K562 (cell line): ENCODE results near the gene ANKLE2. TPM values are rescaled to one million over a fixed set of nuclear protein-coding genes. Genes with fewer than 3 reads are reported as not detected.

Experiments used
- ATAC-seq: fragments of 200-7000 bp; cut with Tn5 transposase; 3 replicates; pipeline ENCODE4 v1.9.1; 2020; ENCODE audit warnings: moderate library complexity
- BruUV-seq: library from RNA; stranded (reverse); fragments of 400-500 nt; replicated peaks from 2 replicates; lab custom pipeline; 2021; lab: Mats Ljungman, UMichigan
- CTCF ChIA-PET: fragments of 300-600 bp; formaldehyde crosslinking; extraction: SDS; loops from one replicate; lab custom pipeline; 2021; ENCODE audit warnings: low intra/inter-chr PET ratio; lab: Yijun Ruan, JAX
- POLR2A ChIA-PET: fragments of 300-600, 350-650 bp; sonication (Branson Sonifier 250); formaldehyde crosslinking; extraction: SDS; loops from one replicate; lab custom pipeline; 2021; ENCODE audit warnings: antibody characterized with exemption, inconsistent platforms; lab: Yijun Ruan, JAX
- DNase-seq, 4 experiments: peaks; one replicate each; pipeline versions ENCODE4 v3.0.0 to v3.0.0-alpha.2; 2011 to 2018; ENCODE audit warnings: low spot score in 3 of 4, mixed read lengths in 3 of 4; ENCODE audit errors: extremely low read depth in 1 of 4
- FAIRE-seq: peaks from 2 replicates; lab custom pipeline; 2011; peaks lifted over from hg19 to GRCh38; lab: Jason Lieb, UNC
- H2AFZ ChIP-seq: 2 replicates; pipeline ENCODE4 v1.6.0; 2011; ENCODE audit warnings: low read depth, low read length, control low read depth, inconsistent platforms
- H3K27ac ChIP-seq: fragments of 200-600 bp; 3 replicates; pipeline ENCODE4 v1.8.0; 2011; ENCODE audit warnings: low read depth, mild to moderate bottlenecking, control low read depth, inconsistent platforms, low read length, moderate library complexity, mixed read lengths; ENCODE audit errors: extremely low read depth
- H3K27me3 ChIP-seq, 2 experiments: fragments of 300-600 bp in 1 of 2; 2 replicates in 1 of 2; 3 replicates in 1 of 2; pipeline versions ENCODE4 v1.6.0 to v1.8.0; 2011; ENCODE audit warnings: inconsistent platforms in 2 of 2, low read length in 2 of 2, mild to moderate bottlenecking in 1 of 2, mixed read lengths in 1 of 2, moderate library complexity in 1 of 2; ENCODE audit not compliant: control insufficient read depth in 2 of 2, insufficient read depth in 2 of 2
- H3K36me3 ChIP-seq: fragments of 300-600 bp; 3 replicates; pipeline ENCODE4 v1.8.0; 2011; ENCODE audit warnings: mild to moderate bottlenecking, low read length, inconsistent platforms; ENCODE audit not compliant: control insufficient read depth, insufficient read depth
- H3K4me1 ChIP-seq, 2 experiments: fragments of 200-600 bp in 1 of 2; replicated peaks in 1 of 2; 2 replicates in 1 of 2; 3 replicates in 1 of 2; pipeline versions ENCODE4 v1.5.1 to v1.8.0; 2011; ENCODE audit warnings: inconsistent platforms in 2 of 2, low read length in 2 of 2, mild to moderate bottlenecking in 1 of 2, mixed read lengths in 1 of 2, moderate library complexity in 1 of 2; ENCODE audit not compliant: control insufficient read depth in 2 of 2, insufficient read depth in 2 of 2
- H3K4me2 ChIP-seq: 2 replicates; pipeline ENCODE4 v1.6.1; 2011; ENCODE audit warnings: low read length, control low read depth, inconsistent platforms, mixed read lengths; ENCODE audit not compliant: insufficient read depth
- H3K4me3 ChIP-seq: fragments of 200-600 bp; sonication (generic), shearing (Covaris generic); 2 replicates; pipeline ENCODE4 v1.5.1; 2016; ENCODE audit warnings: control low read depth, inconsistent platforms
- H3K79me2 ChIP-seq: fragments of 200-600 bp; 3 replicates; pipeline ENCODE4 v1.8.0; 2011; ENCODE audit warnings: low read length, inconsistent platforms; ENCODE audit not compliant: control insufficient read depth, insufficient read depth
- H3K9ac ChIP-seq, 2 experiments: 2 replicates each; pipeline versions ENCODE4 v1.6.0 to v1.6.1; 2011; ENCODE audit warnings: low read depth in 2 of 2, low read length in 2 of 2, control low read depth in 1 of 2, inconsistent platforms in 1 of 2, mild to moderate bottlenecking in 1 of 2, mixed read lengths in 1 of 2; ENCODE audit not compliant: insufficient read depth in 1 of 2
- H3K9me1 ChIP-seq: one replicate; pipeline ENCODE4 v1.6.0; 2011; ENCODE audit warnings: inconsistent platforms, mild to moderate bottlenecking, low read length, moderate library complexity; ENCODE audit not compliant: control insufficient read depth, insufficient read depth
- H3K9me3 ChIP-seq: replicated peaks from 2 replicates; pipeline ENCODE4 v1.5.1; 2011; ENCODE audit warnings: low read depth, low read length, inconsistent platforms; ENCODE audit not compliant: control insufficient read depth, insufficient read depth
- H4K20me1 ChIP-seq: replicated peaks from 2 replicates; pipeline ENCODE4 v1.6.1; 2011; ENCODE audit warnings: low read length, inconsistent platforms, mixed read lengths; ENCODE audit not compliant: control insufficient read depth, insufficient read depth
- CCNT2 ChIP-seq: IDR thresholded peaks from 2 replicates; pipeline ENCODE4 v1.6.1; 2011; ENCODE audit warnings: borderline replicate concordance, low read depth, mild to moderate bottlenecking, moderate library complexity, mixed read lengths, low read length; ENCODE audit not compliant: insufficient read length; ENCODE audit errors: extremely low read depth
- ELF2 ChIP-seq: fragments of 250-450 bp; sonication (Bioruptor Pico); IDR thresholded peaks from 2 replicates; pipeline ENCODE4 v1.5.0; 2021; ENCODE audit warnings: mild to moderate bottlenecking
- GABPB2 ChIP-seq: fragments of 250-450 bp; sonication (Bioruptor Pico); conservative IDR thresholded peaks from 2 replicates; pipeline ENCODE4 v1.5.1; 2021; ENCODE audit warnings: mild to moderate bottlenecking
- HNRNPK ChIP-seq: fragments of 200-400 bp; formaldehyde crosslinking; IDR thresholded peaks from one replicate; pipeline ENCODE4 v1.6.1; 2018; ENCODE audit warnings: mild to moderate bottlenecking, low read depth, low read length; ENCODE audit not compliant: poor library complexity, severe bottlenecking
- POLR2G ChIP-seq: fragments of 200-400 bp; formaldehyde crosslinking; IDR thresholded peaks from 2 replicates; pipeline ENCODE4 v1.6.1; 2017; ENCODE audit warnings: low read depth, mild to moderate bottlenecking, antibody characterized with exemption, low read length, moderate library complexity
- RBM22 ChIP-seq: fragments of 200-400 bp; formaldehyde crosslinking; IDR thresholded peaks from 2 replicates; pipeline ENCODE4 v1.6.1; 2018; ENCODE audit warnings: low read length, low read depth; ENCODE audit not compliant: poor library complexity, severe bottlenecking
- ZBTB33 ChIP-seq: sonication (generic); formaldehyde crosslinking; IDR thresholded peaks from 2 replicates; pipeline ENCODE4 v1.8.1; 2023; ENCODE audit warnings: mild to moderate bottlenecking, missing genetic modification reagents
- ZBTB7A ChIP-seq: IDR thresholded peaks from 2 replicates; pipeline ENCODE4 v1.6.1; 2011; ENCODE audit warnings: low read depth, mild to moderate bottlenecking, low read length, moderate library complexity, borderline replicate concordance; ENCODE audit not compliant: control insufficient read depth
- WGBS: fragments of 100-300 bp; shearing (Covaris generic); methylation state at CpG from one replicate; pipeline ENCODE4 v1.1.6; 2016; ENCODE audit warnings: low coverage, mixed read lengths; ENCODE audit not compliant: insufficient coverage; ENCODE audit errors: missing lambda C conversion rate; 5-methylcytosine and 5-hydroxymethylcytosine counted together
- in situ Hi-C: fragments of 300-500 bp; cut with MboI; formaldehyde crosslinking; loops from 4 replicates; pipeline ENCODE4 v1.15.0; 2018; ENCODE audit warnings: inconsistent platforms, mixed read lengths
- intact Hi-C: fragments of 100-400 bp; cut with micrococcal nuclease; formaldehyde crosslinking; loops from 2 replicates; pipeline ENCODE4 v1.14.2; 2022
- polyA plus RNA-seq, 8 experiments: library from polyadenylated mRNA; depleted of rRNA in 4 of 8; stranded (reverse) in 5 of 8; unstranded in 3 of 8; fragments of >200 nt; fragmentation: Nextera tagmentation in 2 of 8; fragmentation: Illumina TruSeq in 1 of 8; extraction: Ambion mirVana in 2 of 8; extraction: Trizol in 1 of 8; gene quantifications; 2 replicates each; pipeline versions ENCODE4 v1.2.1 to v1.2.3, GENCODE V29; 2011 to 2014; ENCODE audit warnings: inconsistent platforms in 1 of 8, missing spikeins in 1 of 8
- total RNA-seq, 7 experiments: library from RNA; depleted of rRNA in 6 of 7; stranded (reverse); fragments of >200 nt in 6 of 7; fragmentation: Illumina TruSeq in 2 of 7; extraction: Trizol in 2 of 7; gene quantifications; 2 replicates each; pipeline versions ENCODE4 v1.2.1 to v1.2.3, GENCODE V29; 2011 to 2021; ENCODE audit warnings: low replicate concordance in 1 of 7

The ANKLE2 gene
- total and polyA plus RNA-seq, 9 of the 15 experiments (the other 6 are each of a cell fraction or from before 2014, with no cell fraction given) = 3.2 to 57.7 (median 45.6) TPM

- in situ Hi-C loops = no loop called here
Observed at GRCh38 chr12:132787877-132788276, 26.2 kb upstream of the ANKLE2 start.

GRCh38 chr12:132786192-132786591 lies 24.6 kb upstream of the ANKLE2 start:
- Histone ChIP-seq H3K27me3 (no peaks in the 10 kb centered on the region), H3K27ac (no peak overlapping the region), H3K79me2 (no peaks in the 10 kb centered on the region; the same call in 2 of the 3 replicates), H3K4me2 (no peak overlapping the region), H4K20me1 (no peaks in the 10 kb centered on the region)
- in situ Hi-C loops = no loop called here
- no peak for ATAC-seq
- 99% methylated on average over 9 of the region's 21 CpGs for WGBS
- peak; percentile 95 for TF ChIP-seq ZBTB33 (CRISPR knock-in tag)
- TF ChIP-seq HNRNPK = no peak
- no peak for TF ChIP-seq CCNT2
- TF ChIP-seq, all 486 proteins: peak for 1
- CTCF ChIA-PET = no interaction called here
- Histone ChIP-seq H2AFZ (no peak overlapping the region), H3K4me3 (no peak overlapping the region), H3K4me1 (peaks cover 0 to 7% of the 10 kb centered on the region in 2 experiments; a peak in 1 of 5 replicates), H3K9ac (no peak overlapping the region), H3K9me3 (no peaks in the 10 kb centered on the region), H3K9me1 (no peaks in the 10 kb centered on the region), H3K36me3 (peaks cover 79% of the 10 kb centered on the region; the same call in 2 of the 3 replicates)
- no peak for FAIRE-seq
- POLR2A ChIA-PET = no interaction called here
- DNase-seq = no peak
- BruUV-seq = no TSS peak
- intact Hi-C loops = no loop called here

More at GRCh38 chr12:132787877-132788276, 26.2 kb upstream of the ANKLE2 start:
- H2AFZ ChIP-seq = no peak overlapping the region
- DNase-seq (no peak), ATAC-seq (no peak), FAIRE-seq (no peak)
- intact Hi-C loops = no loop called here
- H3K4me2 ChIP-seq = no peak overlapping the region
- 98% methylated on average over 10 of the region's 15 CpGs for WGBS
- H3K27me3 ChIP-seq = no peaks in the 10 kb centered on the region
- H3K9ac ChIP-seq = no peak overlapping the region
- no peak overlapping the region for H3K27ac ChIP-seq
- ChIA-PET POLR2A (no interaction called here), CTCF (no interaction called here)
- no peak overlapping the region for H3K4me3 ChIP-seq
- H3K36me3 ChIP-seq = peaks cover 69% of the 10 kb centered on the region; the same call in 2 of the 3 replicates
- H3K79me2 ChIP-seq = no peaks in the 10 kb centered on the region; the same call in 2 of the 3 replicates
- no TSS peak for BruUV-seq
- peaks cover 0 to 7% of the 10 kb centered on the region in 2 experiments; a peak in 1 of 5 replicates for H3K4me1 ChIP-seq
- H3K9me3 ChIP-seq = no peaks in the 10 kb centered on the region
- TF ChIP-seq POLR2G (0 out of 2 replicates have a peak, but pooled peaks have one; percentile 27), ELF2 (CRISPR knock-in tag) (no peak), RBM22 (peak; percentile 34), GABPB2 (CRISPR knock-in tag) (no peak), ZBTB7A (peak; percentile 45; the same call in 1 of the 2 replicates)
- H4K20me1 ChIP-seq = no peaks in the 10 kb centered on the region
- no peaks in the 10 kb centered on the region for H3K9me1 ChIP-seq
